Right atrium auricular region (tissue), 2 donors: ENCODE results near the gene FARS2. TPM values are rescaled to one million over a fixed set of nuclear protein-coding genes. Genes with fewer than 3 reads are reported as not detected.
"Not testable (repeated sequence)": the region's sequence is repeated elsewhere in the genome, so short reads cannot be mapped to it uniquely, and the experiment has no call there.

Experiments used
- DNase-seq: peaks from one replicate; pipeline ENCODE4 v3.0.0-alpha.2; 2019; ENCODE audit warnings: low spot score
- H3K27ac ChIP-seq, 2 donors: fragments of 200-600 bp; sonication (generic); 1 replicate in 1 of 2; 2 replicates in 1 of 2; pipeline ENCODE4 v1.5.1; 2016 to 2019
- H3K27me3 ChIP-seq, 2 donors: fragments of 200-600 bp; sonication (generic); one replicate each; pipeline versions ENCODE4 v1.5.1 to v1.6.0; 2017 to 2019
- H3K36me3 ChIP-seq: fragments of 200-600 bp; sonication (generic); one replicate; pipeline ENCODE4 v1.5.1; 2016
- H3K4me1 ChIP-seq, 2 donors: fragments of 200-600 bp; sonication (generic); one replicate each; pipeline versions ENCODE4 v1.5.1 to v1.6.0; 2017 to 2019
- H3K4me3 ChIP-seq, 2 donors: fragments of 200-600 bp; sonication (generic); 1 replicate in 1 of 2; 2 replicates in 1 of 2; pipeline ENCODE4 v1.5.1; 2017 to 2019; ENCODE audit warnings: mild to moderate bottlenecking in 1 of 2, moderate library complexity in 1 of 2
- H3K9me3 ChIP-seq, 2 donors: fragments of 200-600 bp; sonication (generic); one replicate each; pipeline ENCODE4 v1.5.1; 2019
- total RNA-seq, 2 donors: library from RNA; depleted of rRNA; stranded (reverse); fragments of >200 nt; gene quantifications; one replicate each; pipeline ENCODE4 v1.1.0, GENCODE V29; 2016
- TF ChIP-seq, protein P1 (sequence below), 2 donors: fragments of 200-600 bp; sonication (generic); IDR thresholded peaks; one replicate each; pipeline ENCODE4 v1.5.1; 2019; ENCODE audit warnings: antibody characterized with exemption in 2 of 2

FARS2 gene
- total RNA-seq, 2 donors from 2014 or later: 9.4 to 15.0 TPM

DNA sequence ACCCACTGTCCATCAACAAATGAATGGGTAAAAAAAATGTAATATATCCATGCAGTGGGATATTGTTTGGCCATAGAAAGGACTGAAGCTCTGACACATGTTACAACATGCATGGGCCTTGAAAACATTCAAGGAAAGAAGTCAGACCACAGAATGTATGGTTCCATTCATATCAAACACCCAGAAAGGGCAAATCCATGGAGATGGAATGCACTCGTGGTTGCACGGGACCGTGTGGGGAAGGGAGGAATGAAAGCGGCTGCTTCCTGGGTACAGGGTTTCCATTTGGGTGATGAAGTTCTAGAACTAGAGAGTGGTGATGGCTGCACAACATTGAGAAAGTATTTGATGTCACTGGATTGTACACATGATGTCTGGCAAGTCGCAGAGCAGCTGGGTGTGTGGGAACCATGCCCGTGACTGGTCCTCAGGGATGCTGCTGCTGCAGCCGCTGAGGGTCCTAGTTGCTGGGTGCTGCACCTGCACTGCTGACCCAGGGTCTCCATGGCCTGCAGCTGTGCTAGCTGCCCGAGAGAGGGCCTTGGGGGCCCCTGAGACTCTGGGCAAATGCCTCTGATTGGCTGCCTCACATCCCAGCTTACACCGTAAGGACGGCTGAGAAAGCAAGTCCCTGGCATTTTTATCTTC is 525.1 kb downstream of the FARS2 start:
- TF ChIP-seq, protein P1, sequence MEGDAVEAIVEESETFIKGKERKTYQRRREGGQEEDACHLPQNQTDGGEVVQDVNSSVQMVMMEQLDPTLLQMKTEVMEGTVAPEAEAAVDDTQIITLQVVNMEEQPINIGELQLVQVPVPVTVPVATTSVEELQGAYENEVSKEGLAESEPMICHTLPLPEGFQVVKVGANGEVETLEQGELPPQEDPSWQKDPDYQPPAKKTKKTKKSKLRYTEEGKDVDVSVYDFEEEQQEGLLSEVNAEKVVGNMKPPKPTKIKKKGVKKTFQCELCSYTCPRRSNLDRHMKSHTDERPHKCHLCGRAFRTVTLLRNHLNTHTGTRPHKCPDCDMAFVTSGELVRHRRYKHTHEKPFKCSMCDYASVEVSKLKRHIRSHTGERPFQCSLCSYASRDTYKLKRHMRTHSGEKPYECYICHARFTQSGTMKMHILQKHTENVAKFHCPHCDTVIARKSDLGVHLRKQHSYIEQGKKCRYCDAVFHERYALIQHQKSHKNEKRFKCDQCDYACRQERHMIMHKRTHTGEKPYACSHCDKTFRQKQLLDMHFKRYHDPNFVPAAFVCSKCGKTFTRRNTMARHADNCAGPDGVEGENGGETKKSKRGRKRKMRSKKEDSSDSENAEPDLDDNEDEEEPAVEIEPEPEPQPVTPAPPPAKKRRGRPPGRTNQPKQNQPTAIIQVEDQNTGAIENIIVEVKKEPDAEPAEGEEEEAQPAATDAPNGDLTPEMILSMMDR (IDR thresholded peaks at IDR 0.05): no peak
- peaks cover 0 to 5% of the 10 kb centered on the region in 2 donors for H3K4me1 ChIP-seq
- DNase-seq: no peak
- H3K9me3 ChIP-seq: no peaks in the 10 kb centered on the region
- H3K36me3 ChIP-seq: no peaks in the 10 kb centered on the region
- no peaks in the 10 kb centered on the region for H3K27me3 ChIP-seq
- no peak overlapping the region for H3K27ac ChIP-seq
- H3K4me3 ChIP-seq: no peak overlapping the region

DNA sequence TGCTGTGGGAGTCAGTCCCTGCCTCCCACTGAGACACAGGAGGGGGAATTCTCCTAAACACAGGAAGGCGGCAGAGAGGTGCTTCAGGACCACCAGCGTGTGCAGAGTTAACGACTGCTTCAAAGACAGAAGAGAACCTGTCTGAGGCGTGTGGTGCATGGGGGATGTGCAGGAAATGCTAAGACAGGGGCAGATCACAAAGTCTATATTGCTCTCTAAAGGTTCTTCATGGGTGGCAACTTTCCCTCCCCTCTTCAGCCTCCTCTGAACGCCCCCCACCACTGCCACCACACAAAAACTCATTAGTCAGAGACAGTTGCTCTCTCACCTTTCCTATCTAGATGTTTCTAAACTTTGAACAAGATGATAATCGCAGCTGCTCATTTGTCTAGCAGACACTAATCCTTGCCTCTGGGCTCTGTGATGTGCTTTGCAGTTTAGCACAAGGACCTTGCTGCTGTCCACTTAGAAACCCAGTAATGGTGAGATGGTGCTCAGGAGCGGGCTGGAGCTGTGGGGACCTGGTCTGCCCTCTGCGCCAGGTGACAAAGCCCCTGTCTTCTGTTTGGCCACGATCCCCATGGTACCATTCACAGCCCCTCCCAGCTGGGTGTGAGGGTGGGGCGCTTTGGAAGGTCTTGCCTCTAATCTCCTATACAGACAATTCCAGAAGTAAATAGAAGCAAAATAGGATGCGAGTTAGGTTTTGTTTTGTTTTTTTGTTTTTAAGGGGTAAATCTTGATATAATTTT is 525.8 kb downstream of the FARS2 start:
- no peaks in the 10 kb centered on the region for H3K9me3 ChIP-seq
- no peaks in the 10 kb centered on the region for H3K36me3 ChIP-seq
- no peak for DNase-seq
- H3K4me3 ChIP-seq: no peak overlapping the region
- TF ChIP-seq, protein P1 (IDR thresholded peaks at IDR 0.05): no peak
- H3K4me1 ChIP-seq: peaks cover 0 to 5% of the 10 kb centered on the region in 2 donors
- no peaks in the 10 kb centered on the region for H3K27me3 ChIP-seq
- no peak overlapping the region for H3K27ac ChIP-seq

DNA sequence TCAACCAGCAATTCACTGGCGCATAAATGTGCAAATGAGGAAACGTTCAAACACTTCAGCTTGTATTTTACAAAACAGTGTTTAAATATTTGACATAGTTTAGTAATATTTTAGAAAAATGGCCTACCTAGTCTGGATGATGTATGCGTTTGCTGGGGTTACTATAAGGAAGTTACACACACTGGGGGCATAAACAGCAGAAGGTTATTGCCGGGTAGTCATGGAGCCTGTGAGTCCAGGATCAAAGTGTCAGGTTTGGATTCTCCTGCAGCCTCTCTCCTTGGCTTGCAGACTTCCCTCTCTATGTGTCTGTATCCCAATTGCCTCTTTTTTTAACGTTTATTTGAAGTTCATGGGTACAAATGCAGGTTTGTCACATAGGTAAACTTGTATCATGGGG is 528.1 kb downstream of the FARS2 start:
- DNase-seq, H3K4me3 ChIP-seq: not testable (repeated sequence)

DNA sequence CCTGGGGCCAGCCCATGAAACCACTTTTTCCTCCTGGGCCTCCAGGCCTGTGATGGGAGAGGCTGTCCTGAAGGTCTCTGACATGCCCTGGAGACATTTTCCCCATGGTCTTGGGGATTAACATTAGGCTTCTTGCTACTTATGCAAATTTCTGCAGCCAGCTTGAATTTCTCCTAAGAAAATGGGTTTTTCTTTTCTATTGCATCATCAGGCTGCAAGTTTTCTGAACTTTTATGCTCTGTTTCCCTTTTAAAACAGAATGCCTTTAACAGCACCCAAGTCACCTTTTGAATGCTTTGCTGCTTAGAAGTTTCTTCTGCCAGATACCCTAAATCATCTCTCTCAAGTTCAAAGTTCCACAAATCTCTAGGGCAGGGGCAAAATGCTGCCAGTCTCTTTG is 535.2 kb downstream of the FARS2 start:
- not testable (repeated sequence) for H3K27me3 ChIP-seq, H3K4me3 ChIP-seq, H3K27ac ChIP-seq, H3K4me1 ChIP-seq, H3K9me3 ChIP-seq, DNase-seq, H3K36me3 ChIP-seq

More for the DNA sequence above, 528.1 kb downstream of the FARS2 start:
- H3K9me3 ChIP-seq, H3K36me3 ChIP-seq, H3K27ac ChIP-seq, H3K27me3 ChIP-seq, H3K4me1 ChIP-seq: not testable (repeated sequence)

DNA sequence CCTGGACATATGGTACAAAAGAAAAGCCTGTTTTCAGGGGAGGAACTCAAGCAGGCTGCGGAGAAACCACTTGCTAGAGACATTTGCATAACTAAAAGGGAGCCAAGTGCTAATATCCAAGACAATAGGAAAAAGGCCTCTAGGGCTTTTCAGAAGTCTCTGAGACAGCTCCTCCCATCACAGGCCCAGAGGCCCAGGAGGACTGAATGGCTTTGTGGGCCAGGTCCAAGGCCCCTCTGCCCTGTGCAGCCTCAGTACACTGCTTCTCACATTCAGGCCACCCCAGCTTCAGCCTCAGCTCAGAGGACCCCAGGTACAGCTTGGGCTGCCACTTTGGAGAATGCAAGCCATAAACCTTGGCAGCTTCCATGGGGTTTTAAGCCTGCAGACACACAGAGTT is 545.1 kb downstream of the FARS2 start:
- not testable (repeated sequence) for H3K27ac ChIP-seq, H3K9me3 ChIP-seq, H3K4me3 ChIP-seq, H3K27me3 ChIP-seq, H3K4me1 ChIP-seq, H3K36me3 ChIP-seq, DNase-seq

DNA sequence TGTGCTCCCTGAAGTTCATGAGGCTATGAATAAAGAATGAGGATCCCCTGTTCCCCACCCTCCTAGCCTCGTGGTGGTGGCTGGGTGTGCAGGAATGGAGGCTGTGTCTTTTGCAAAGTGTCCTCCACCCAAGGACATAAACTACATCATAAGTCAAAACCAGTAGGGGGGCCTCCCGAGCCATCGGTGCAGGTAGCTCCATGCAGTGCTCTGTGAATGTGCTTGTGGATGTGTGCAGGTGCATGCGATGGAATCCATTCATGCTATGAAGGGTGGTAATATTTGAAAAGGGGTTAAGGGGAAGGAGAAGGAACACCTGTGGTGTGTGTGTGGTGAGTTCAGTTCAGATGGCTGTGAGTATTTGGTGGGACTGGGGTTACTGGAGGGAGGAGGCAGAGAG is 548.1 kb downstream of the FARS2 start:
- Histone ChIP-seq H3K9me3 (no peaks in the 10 kb centered on the region), H3K4me1 (no peaks in the 10 kb centered on the region), H3K27ac (no peak overlapping the region), H3K4me3 (no peak overlapping the region), H3K36me3 (no peaks in the 10 kb centered on the region), H3K27me3 (no peaks in the 10 kb centered on the region)
- DNase-seq: no peak
- TF ChIP-seq, protein P1 (IDR thresholded peaks at IDR 0.05): no peak

DNA sequence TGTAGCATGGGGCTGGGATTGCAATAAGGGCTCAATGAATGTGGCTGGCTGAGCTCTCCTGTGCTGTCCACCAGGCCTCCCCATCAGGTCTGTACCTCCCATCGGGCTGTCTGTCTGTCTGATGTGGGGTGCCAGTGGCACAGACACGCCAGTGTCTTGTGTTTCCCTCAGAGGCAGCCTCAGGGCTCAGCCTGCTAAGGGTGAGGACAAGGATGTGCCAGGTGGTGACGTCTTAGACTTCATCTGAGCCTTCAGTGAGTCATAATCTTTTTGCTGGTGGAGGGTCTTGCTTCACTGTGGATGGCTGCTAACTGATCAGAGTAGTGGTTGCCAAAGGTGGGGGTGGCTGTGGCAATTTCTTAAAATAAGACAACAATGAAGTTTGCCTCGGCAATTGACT is 550.7 kb downstream of the FARS2 start:
- H3K36me3 ChIP-seq: no peaks in the 10 kb centered on the region
- no peak overlapping the region for H3K27ac ChIP-seq
- no peaks in the 10 kb centered on the region for H3K27me3 ChIP-seq
- H3K4me1 ChIP-seq: no peaks in the 10 kb centered on the region
- no peak for DNase-seq
- H3K9me3 ChIP-seq: no peaks in the 10 kb centered on the region
- no peak overlapping the region for H3K4me3 ChIP-seq
- TF ChIP-seq, protein P1 (IDR thresholded peaks at IDR 0.05): no peak
